ENCODE data around the gene FZD8.
A peak's percentile ranks its signal among the peaks of the same experiment; 100 is the strongest.

Gene FZD8

DNA sequence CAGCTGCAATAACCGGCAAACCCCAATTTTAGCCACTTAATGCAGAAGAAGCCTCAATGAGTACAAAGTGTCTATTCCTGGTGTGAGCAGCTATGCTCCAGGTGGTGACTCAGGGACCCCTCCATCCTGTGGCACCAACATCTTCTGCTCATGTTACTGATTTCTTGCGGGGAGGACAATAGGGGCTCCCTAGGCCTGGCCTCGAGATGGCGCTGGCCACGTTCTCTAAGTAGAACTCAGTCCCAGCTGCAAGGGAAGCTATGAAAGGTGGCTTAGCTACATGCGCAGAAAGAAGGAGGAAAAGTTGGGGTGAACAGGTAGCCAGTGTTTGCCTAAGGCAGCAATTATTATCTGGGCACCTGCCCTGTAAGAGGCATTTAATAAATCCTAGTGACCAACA is 30.3 kb downstream of the FZD8 start:
- H3K56ac ChIP-seq (ENCODE audit: low read length): no peak overlapping the region
- H3K27me3 ChIP-seq (ENCODE audit: insufficient read depth, low read length, poor library complexity): no peaks in the 10 kb centered on the region
- H3K4me2 ChIP-seq (ENCODE audit: low read length): no peak overlapping the region
- H3K4me1 ChIP-seq (ENCODE audit: control insufficient read depth, low read depth, low read length): no peaks in the 10 kb centered on the region
- no peaks in the 10 kb centered on the region for H3K79me1 ChIP-seq (ENCODE audit: low read length)
- no peak overlapping the region for H3K4ac ChIP-seq (ENCODE audit: low read depth, low read length)
- no peak overlapping the region for H3K4me3 ChIP-seq (ENCODE audit: low read length)
- no peaks in the 10 kb centered on the region for H3K79me2 ChIP-seq (ENCODE audit: control insufficient read depth, insufficient read depth, low read length)
- DNase-seq: peak; percentile 42
- no peak overlapping the region for H2BK15ac ChIP-seq (replicated peaks; ENCODE audit: low read depth)
- H4K8ac ChIP-seq (ENCODE audit: low read depth, low read length): no peak overlapping the region
- no peak overlapping the region for H3K18ac ChIP-seq (ENCODE audit: low read length)
- no peak overlapping the region for H3K9ac ChIP-seq (ENCODE audit: low read length)
- H2BK5ac ChIP-seq (ENCODE audit: low read length): no peak overlapping the region
- WGBS (ENCODE audit: extremely low coverage, insufficient coverage, low lambda C conversion rate): no CpG with 5 or more reads among the region's 6 CpGs
- no peak overlapping the region for H3K23ac ChIP-seq (ENCODE audit: low read length)
- H3K36me3 ChIP-seq (ENCODE audit: control insufficient read depth, insufficient read depth, low read length): no peaks in the 10 kb centered on the region
- no peak overlapping the region for H2BK120ac ChIP-seq (ENCODE audit: low read depth, low read length)
- no peak overlapping the region for H2AK5ac ChIP-seq (ENCODE audit: low read length)
- H3K27ac ChIP-seq (ENCODE audit: low read depth, low read length): no peak overlapping the region
- H4K5ac ChIP-seq (ENCODE audit: low read length): no peak overlapping the region

DNA sequence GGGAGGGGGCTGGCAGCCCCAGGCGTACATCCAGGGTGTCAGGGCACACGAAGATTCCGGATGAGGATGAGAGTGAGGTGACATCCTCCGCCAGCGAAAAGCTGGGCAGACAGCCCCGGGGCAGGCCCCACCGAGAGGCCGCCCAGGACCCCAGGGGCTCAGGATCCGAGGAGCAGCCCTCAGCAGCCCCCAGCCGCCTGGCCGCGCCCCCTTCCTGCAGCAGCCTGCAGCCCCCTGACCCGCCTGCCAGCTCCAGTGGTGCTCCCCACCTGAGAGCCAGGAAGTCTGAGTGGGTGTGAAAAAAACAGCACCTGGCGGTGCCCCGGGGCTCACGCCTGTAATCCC is 33.8 kb downstream of the FZD8 start:
- Histone ChIP-seq H2BK5ac (ENCODE audit: low read length) (no peak overlapping the region), H3K27me3 (ENCODE audit: insufficient read depth, low read length, poor library complexity) (no peaks in the 10 kb centered on the region)

DNA sequence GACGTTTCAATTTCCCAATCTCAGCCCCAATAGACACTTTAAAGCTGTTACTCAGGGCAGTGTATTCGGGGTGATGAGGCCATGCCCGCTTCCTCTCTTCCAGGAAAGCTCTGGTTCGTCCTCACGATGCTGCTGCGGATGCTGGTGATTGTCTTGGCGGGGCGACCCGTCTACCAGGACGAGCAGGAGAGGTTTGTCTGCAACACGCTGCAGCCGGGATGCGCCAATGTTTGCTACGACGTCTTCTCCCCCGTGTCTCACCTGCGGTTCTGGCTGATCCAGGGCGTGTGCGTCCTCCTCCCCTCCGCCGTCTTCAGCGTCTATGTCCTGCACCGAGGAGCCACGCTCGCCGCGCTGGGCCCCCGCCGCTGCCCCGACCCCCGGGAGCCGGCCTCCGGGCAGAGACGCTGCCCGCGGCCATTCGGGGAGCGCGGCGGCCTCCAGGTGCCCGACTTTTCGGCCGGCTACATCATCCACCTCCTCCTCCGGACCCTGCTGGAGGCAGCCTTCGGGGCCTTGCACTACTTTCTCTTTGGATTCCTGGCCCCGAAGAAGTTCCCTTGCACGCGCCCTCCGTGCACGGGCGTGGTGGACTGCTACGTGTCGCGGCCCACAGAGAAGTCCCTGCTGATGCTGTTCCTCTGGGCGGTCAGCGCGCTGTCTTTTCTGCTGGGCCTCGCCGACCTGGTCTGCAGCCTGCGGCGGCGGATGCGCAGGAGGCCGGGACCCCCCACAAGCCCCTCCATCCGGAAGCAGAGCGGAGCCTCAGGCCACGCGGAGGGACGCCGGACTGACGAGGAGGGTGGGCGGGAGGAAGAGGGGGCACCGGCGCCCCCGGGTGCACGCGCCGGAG is 34.4 kb downstream of the FZD8 start:
- Histone ChIP-seq H4K5ac (ENCODE audit: low read length) (no peak overlapping the region), H3K9ac (ENCODE audit: low read length) (no peak overlapping the region)
- no CpG with 5 or more reads among the region's 78 CpGs for WGBS (ENCODE audit: extremely low coverage, insufficient coverage, low lambda C conversion rate)

More for the DNA sequence above, 33.8 kb downstream of the FZD8 start:
- DNase-seq: no peak
- no CpG with 5 or more reads among the region's 16 CpGs for WGBS (ENCODE audit: extremely low coverage, insufficient coverage, low lambda C conversion rate)
- H4K5ac ChIP-seq (ENCODE audit: low read length): no peak overlapping the region
- no peak overlapping the region for H3K27ac ChIP-seq (ENCODE audit: low read depth, low read length)
- no peaks in the 10 kb centered on the region for H3K79me1 ChIP-seq (ENCODE audit: low read length)
- H2BK120ac ChIP-seq (ENCODE audit: low read depth, low read length): no peak overlapping the region
- no peak overlapping the region for H4K8ac ChIP-seq (ENCODE audit: low read depth, low read length)
- no peak overlapping the region for H3K18ac ChIP-seq (ENCODE audit: low read length)
- no peaks in the 10 kb centered on the region for H3K36me3 ChIP-seq (ENCODE audit: control insufficient read depth, insufficient read depth, low read length)
- H3K4me1 ChIP-seq (ENCODE audit: control insufficient read depth, low read depth, low read length): no peaks in the 10 kb centered on the region
- H3K23ac ChIP-seq (ENCODE audit: low read length): no peak overlapping the region
- no peak overlapping the region for H3K9ac ChIP-seq (ENCODE audit: low read length)
- H3K56ac ChIP-seq (ENCODE audit: low read length): no peak overlapping the region
- no peak overlapping the region for H3K4me3 ChIP-seq (ENCODE audit: low read length)
- H2AK5ac ChIP-seq (ENCODE audit: low read length): no peak overlapping the region
- H3K79me2 ChIP-seq (ENCODE audit: control insufficient read depth, insufficient read depth, low read length): no peaks in the 10 kb centered on the region
- no peak overlapping the region for H3K4me2 ChIP-seq (ENCODE audit: low read length)
- no peak overlapping the region for H2BK15ac ChIP-seq (replicated peaks; ENCODE audit: low read depth)
- no peak overlapping the region for H3K4ac ChIP-seq (ENCODE audit: low read depth, low read length)

DNA sequence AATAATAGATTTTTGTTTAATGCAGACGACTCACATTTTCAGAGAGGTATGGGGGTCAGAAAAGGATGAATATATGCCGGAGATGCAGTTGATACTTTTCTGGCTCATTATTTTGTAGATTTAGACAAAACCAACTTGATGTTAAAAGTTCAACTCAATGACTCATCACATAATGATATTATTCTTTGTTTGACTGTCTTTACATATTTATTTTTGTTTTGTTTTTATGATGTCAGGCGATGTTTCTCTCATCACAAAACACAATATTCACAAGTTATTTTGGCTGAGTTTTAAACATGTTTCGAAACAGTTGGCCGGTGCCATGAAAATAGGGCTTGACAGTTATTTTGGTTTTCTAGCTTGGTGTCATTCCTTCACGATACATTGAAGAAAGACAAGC is 35.7 kb downstream of the FZD8 start:
- Histone ChIP-seq H3K4ac (ENCODE audit: low read depth, low read length) (no peak overlapping the region), H3K4me1 (ENCODE audit: control insufficient read depth, low read depth, low read length) (no peaks in the 10 kb centered on the region), H3K27ac (ENCODE audit: low read depth, low read length) (no peak overlapping the region), H3K27me3 (ENCODE audit: insufficient read depth, low read length, poor library complexity) (no peaks in the 10 kb centered on the region), H4K8ac (ENCODE audit: low read depth, low read length) (no peak overlapping the region), H3K4me3 (ENCODE audit: low read length) (no peak overlapping the region), H2AK5ac (ENCODE audit: low read length) (no peak overlapping the region), H3K79me1 (ENCODE audit: low read length) (no peaks in the 10 kb centered on the region), H3K18ac (ENCODE audit: low read length) (no peak overlapping the region), H3K79me2 (ENCODE audit: control insufficient read depth, insufficient read depth, low read length) (no peaks in the 10 kb centered on the region), H3K56ac (ENCODE audit: low read length) (no peak overlapping the region), H2BK5ac (ENCODE audit: low read length) (no peak overlapping the region), H3K9ac (ENCODE audit: low read length) (no peak overlapping the region), H2BK120ac (ENCODE audit: low read depth, low read length) (no peak overlapping the region), H3K23ac (ENCODE audit: low read length) (no peak overlapping the region), H4K5ac (ENCODE audit: low read length) (no peak overlapping the region), H2BK15ac (replicated peaks; ENCODE audit: low read depth) (no peak overlapping the region), H3K36me3 (ENCODE audit: control insufficient read depth, insufficient read depth, low read length) (no peaks in the 10 kb centered on the region), H3K4me2 (ENCODE audit: low read length) (no peak overlapping the region)
- no peak for DNase-seq
- no CpG with 5 or more reads among the region's 6 CpGs for WGBS (ENCODE audit: extremely low coverage, insufficient coverage, low lambda C conversion rate)

More for the DNA sequence above, 34.4 kb downstream of the FZD8 start:
- H3K27ac ChIP-seq (ENCODE audit: low read depth, low read length): no peak overlapping the region
- H3K56ac ChIP-seq (ENCODE audit: low read length): no peak overlapping the region
- no peak overlapping the region for H3K4me3 ChIP-seq (ENCODE audit: low read length)
- H2BK5ac ChIP-seq (ENCODE audit: low read length): no peak overlapping the region
- DNase-seq: no peak
- no peak overlapping the region for H2AK5ac ChIP-seq (ENCODE audit: low read length)
- H3K36me3 ChIP-seq (ENCODE audit: control insufficient read depth, insufficient read depth, low read length): no peaks in the 10 kb centered on the region
- no peak overlapping the region for H2BK120ac ChIP-seq (ENCODE audit: low read depth, low read length)
- no peak overlapping the region for H3K4ac ChIP-seq (ENCODE audit: low read depth, low read length)
- no peaks in the 10 kb centered on the region for H3K79me2 ChIP-seq (ENCODE audit: control insufficient read depth, insufficient read depth, low read length)
- no peaks in the 10 kb centered on the region for H3K27me3 ChIP-seq (ENCODE audit: insufficient read depth, low read length, poor library complexity)
- no peak overlapping the region for H4K8ac ChIP-seq (ENCODE audit: low read depth, low read length)
- no peak overlapping the region for H3K4me2 ChIP-seq (ENCODE audit: low read length)
- peak overlapping the region; percentile 9 for H3K23ac ChIP-seq (ENCODE audit: low read length)
- H3K18ac ChIP-seq (ENCODE audit: low read length): no peak overlapping the region
- H3K79me1 ChIP-seq (ENCODE audit: low read length): no peaks in the 10 kb centered on the region
- H2BK15ac ChIP-seq (replicated peaks; ENCODE audit: low read depth): no peak overlapping the region
- no peaks in the 10 kb centered on the region for H3K4me1 ChIP-seq (ENCODE audit: control insufficient read depth, low read depth, low read length)

DNA sequence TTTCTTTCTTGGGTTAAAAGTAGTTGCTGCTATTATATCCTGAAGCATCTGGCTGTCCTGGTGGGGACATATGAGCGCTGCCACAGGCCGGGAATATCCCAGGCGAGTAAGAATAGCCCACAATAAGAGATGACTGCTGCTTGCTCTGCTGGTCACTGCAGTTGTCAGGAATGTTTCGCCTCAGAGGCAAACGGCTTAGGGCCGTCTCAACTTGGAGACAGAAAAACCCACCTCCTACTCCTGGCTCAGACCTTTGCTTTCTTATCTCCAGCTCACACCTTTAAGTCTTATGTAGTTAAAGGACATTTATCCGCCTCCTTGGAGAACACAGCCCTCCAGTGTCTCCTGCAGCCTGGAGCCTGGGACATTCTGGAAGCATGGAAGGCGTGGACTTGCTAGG is 36.9 kb downstream of the FZD8 start, which contains the start of gene GJD4:
Gene GJD4 (plus strand): TSS at position 151 of the 400 bp plus-strand sequence. CDS start 227 bp downstream, at position 378.
- no peak within 1 kb of the TSS for H3K18ac ChIP-seq (ENCODE audit: low read length)
- no peak within 1 kb of the TSS for H2BK5ac ChIP-seq (ENCODE audit: low read length)
- no peaks in the 10 kb centered on the region for H3K79me1 ChIP-seq (ENCODE audit: low read length)
- no CpG with 5 or more reads among the region's 8 CpGs for WGBS (ENCODE audit: extremely low coverage, insufficient coverage, low lambda C conversion rate)
- H2AK5ac ChIP-seq (ENCODE audit: low read length): no peak within 1 kb of the TSS
- no peak within 1 kb of the TSS for H3K4me2 ChIP-seq (ENCODE audit: low read length)
- H2BK15ac ChIP-seq (replicated peaks; ENCODE audit: low read depth): no peak within 1 kb of the TSS
- H3K4ac ChIP-seq (ENCODE audit: low read depth, low read length): no peak within 1 kb of the TSS
- H3K27me3 ChIP-seq (ENCODE audit: insufficient read depth, low read length, poor library complexity): no peaks in the 10 kb centered on the region
- H3K23ac ChIP-seq (ENCODE audit: low read length): no peak within 1 kb of the TSS
- no peaks in the 10 kb centered on the region for H3K4me1 ChIP-seq (ENCODE audit: control insufficient read depth, low read depth, low read length)
- no peak within 1 kb of the TSS for H3K4me3 ChIP-seq (ENCODE audit: low read length)
- H3K27ac ChIP-seq (ENCODE audit: low read depth, low read length): no peak within 1 kb of the TSS
- no peaks in the 10 kb centered on the region for H3K36me3 ChIP-seq (ENCODE audit: control insufficient read depth, insufficient read depth, low read length)
- no peaks in the 10 kb centered on the region for H3K79me2 ChIP-seq (ENCODE audit: control insufficient read depth, insufficient read depth, low read length)
- H3K9ac ChIP-seq (ENCODE audit: low read length): no peak within 1 kb of the TSS
- no peak within 1 kb of the TSS for H2BK120ac ChIP-seq (ENCODE audit: low read depth, low read length)
- peak; percentile 83 for DNase-seq
- no peak within 1 kb of the TSS for H4K8ac ChIP-seq (ENCODE audit: low read depth, low read length)
- no peak within 1 kb of the TSS for H3K56ac ChIP-seq (ENCODE audit: low read length)
- no peak within 1 kb of the TSS for H4K5ac ChIP-seq (ENCODE audit: low read length)

DNA sequence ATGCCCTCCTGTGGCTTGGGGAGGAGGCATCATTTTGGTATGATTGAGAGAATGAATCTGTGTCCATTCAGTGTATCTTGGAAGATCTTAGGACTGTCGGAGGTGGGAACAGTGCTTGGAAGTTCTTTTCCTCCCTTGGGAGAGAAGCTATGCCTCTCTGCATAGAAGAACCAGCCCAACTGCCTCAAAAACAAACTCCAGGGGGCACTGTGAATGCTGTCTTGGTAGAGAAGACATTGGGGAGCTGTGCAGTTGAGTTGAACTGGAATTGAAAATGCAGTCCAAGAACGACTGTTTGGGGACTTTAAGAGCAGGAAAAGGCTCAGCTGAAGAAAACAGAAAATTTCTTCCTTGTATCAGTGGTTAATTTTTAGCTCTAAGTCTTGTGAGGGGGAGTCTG is 41.9 kb downstream of the FZD8 start:
- WGBS (ENCODE audit: extremely low coverage, insufficient coverage, low lambda C conversion rate): no CpG with 5 or more reads among the region's 2 CpGs
- Histone ChIP-seq H4K5ac (ENCODE audit: low read length) (no peak overlapping the region), H3K4me1 (ENCODE audit: control insufficient read depth, low read depth, low read length) (no peaks in the 10 kb centered on the region), H2AK5ac (ENCODE audit: low read length) (no peak overlapping the region), H3K27me3 (ENCODE audit: insufficient read depth, low read length, poor library complexity) (no peaks in the 10 kb centered on the region), H3K79me2 (ENCODE audit: control insufficient read depth, insufficient read depth, low read length) (no peaks in the 10 kb centered on the region), H3K27ac (ENCODE audit: low read depth, low read length) (no peak overlapping the region), H3K56ac (ENCODE audit: low read length) (no peak overlapping the region), H3K18ac (ENCODE audit: low read length) (no peak overlapping the region), H3K4me3 (ENCODE audit: low read length) (no peak overlapping the region), H3K9ac (ENCODE audit: low read length) (no peak overlapping the region), H3K36me3 (ENCODE audit: control insufficient read depth, insufficient read depth, low read length) (no peaks in the 10 kb centered on the region), H2BK15ac (replicated peaks; ENCODE audit: low read depth) (no peak overlapping the region), H2BK120ac (ENCODE audit: low read depth, low read length) (no peak overlapping the region), H3K4me2 (ENCODE audit: low read length) (no peak overlapping the region), H2BK5ac (ENCODE audit: low read length) (no peak overlapping the region), H3K23ac (ENCODE audit: low read length) (no peak overlapping the region), H4K8ac (ENCODE audit: low read depth, low read length) (no peak overlapping the region), H3K4ac (ENCODE audit: low read depth, low read length) (no peak overlapping the region), H3K79me1 (ENCODE audit: low read length) (no peaks in the 10 kb centered on the region)
- peak; percentile 28 for DNase-seq
